Measurements from ENCODE around the gene SH3GLB1.
A peak's percentile ranks its signal among the peaks of the same experiment; 100 is the strongest.

Gene SH3GLB1

DNA sequence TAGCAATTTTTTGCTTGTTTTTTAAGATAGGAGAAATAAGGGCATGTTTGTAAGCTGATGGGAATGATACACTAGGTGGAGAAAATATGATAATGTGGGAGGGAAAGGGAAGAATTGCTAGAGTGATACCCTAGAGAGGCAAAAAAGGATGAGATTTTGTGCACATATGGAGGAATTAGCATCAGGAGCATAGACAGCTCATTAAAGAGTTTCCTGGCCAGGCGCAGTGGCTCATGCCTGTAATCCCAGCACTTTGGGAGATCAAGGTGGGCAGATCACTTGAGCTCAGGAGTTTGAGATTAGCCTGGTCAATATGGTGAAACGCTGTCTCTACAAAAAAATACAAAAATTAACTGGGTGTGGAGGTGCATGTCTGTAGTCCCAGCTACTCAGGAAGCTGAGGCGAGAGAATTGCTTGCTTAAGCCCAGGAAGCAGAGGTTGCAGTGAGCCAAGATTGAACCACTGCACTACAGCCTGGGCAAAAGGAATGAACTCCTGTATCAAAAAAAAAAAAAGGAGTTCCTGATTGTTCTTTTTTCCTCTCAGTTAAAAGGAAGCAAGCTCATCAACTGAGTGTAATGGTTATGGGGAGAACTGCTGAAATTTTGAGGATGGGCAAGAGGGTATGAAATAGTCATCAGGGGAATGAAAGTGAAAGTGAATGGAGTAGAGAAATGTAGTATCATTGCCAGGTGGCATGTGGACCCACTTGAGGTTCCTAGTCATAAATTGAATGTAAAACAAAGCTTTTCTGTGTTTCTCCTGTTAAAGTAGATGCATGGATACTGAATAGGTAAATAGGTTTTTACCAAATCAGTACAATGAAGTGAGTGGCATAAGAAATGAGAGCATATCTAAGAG lies 35.5 kb downstream of the SH3GLB1 start:
- FAIRE-seq (peak; percentile 61), DNase-seq (ENCODE audit: insufficient read length, low spot score) (no peak)
- TF ChIP-seq, protein P1, sequence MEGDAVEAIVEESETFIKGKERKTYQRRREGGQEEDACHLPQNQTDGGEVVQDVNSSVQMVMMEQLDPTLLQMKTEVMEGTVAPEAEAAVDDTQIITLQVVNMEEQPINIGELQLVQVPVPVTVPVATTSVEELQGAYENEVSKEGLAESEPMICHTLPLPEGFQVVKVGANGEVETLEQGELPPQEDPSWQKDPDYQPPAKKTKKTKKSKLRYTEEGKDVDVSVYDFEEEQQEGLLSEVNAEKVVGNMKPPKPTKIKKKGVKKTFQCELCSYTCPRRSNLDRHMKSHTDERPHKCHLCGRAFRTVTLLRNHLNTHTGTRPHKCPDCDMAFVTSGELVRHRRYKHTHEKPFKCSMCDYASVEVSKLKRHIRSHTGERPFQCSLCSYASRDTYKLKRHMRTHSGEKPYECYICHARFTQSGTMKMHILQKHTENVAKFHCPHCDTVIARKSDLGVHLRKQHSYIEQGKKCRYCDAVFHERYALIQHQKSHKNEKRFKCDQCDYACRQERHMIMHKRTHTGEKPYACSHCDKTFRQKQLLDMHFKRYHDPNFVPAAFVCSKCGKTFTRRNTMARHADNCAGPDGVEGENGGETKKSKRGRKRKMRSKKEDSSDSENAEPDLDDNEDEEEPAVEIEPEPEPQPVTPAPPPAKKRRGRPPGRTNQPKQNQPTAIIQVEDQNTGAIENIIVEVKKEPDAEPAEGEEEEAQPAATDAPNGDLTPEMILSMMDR (IDR thresholded peaks at IDR 0.05; ENCODE audit: insufficient read depth, missing control alignments) = no peak

DNA sequence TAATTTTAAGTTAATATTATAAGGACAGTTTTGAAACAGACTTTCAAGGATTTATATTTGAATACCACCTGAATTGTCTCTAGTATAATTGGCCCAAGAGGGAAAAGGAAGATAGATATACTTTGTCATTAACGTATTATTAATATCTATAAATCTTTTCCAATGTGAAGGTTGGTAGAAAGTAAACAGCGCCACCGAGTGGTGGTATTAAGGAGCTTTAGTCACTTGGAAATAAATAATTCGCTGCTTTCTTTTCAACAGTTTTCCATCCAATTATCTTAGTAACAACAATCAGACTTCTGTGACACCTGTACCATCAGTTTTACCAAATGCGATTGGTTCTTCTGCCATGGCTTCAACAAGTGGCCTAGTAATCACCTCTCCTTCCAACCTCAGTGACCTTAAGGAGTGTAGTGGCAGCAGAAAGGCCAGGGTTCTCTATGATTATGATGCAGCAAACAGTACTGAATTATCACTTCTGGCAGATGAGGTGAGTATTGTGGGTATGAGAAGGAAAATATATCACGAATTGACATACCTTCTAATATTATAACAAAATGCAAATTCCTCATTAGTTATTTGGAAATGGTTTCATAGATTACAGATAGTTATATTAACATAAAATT lies 37.7 kb downstream of the SH3GLB1 start:
- no peak for DNase-seq (ENCODE audit: insufficient read length, low spot score)
- FAIRE-seq = peak; percentile 16
- TF ChIP-seq, protein P1 (IDR thresholded peaks at IDR 0.05; ENCODE audit: insufficient read depth, missing control alignments) = peak; percentile 85

DNA sequence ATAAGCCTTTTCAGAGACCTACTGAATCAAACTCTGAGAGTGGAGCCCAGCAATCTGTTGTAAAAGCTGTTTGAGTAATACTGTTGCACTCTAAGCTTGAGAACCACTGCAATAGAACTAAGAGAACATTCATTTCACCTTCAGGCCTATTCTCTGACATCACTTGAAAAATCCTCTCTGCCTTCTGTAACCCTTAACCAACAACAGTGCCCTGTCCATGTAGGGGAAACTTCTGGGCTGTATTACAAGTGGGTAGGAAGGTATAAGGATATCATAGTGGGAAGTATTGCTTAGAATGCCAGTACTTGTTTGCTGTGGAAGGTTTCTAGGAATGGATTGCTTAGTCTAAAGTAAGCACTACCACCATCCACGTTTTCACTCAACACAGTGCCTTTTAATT lies 42.9 kb downstream of the SH3GLB1 start:
- TF ChIP-seq, protein P1 (IDR thresholded peaks at IDR 0.05; ENCODE audit: insufficient read depth, missing control alignments) = no peak
- no peak for DNase-seq (ENCODE audit: insufficient read length, low spot score)
- FAIRE-seq = peak; percentile 21

GRCh38 chr1:86748622-86749373 lies 44.4 kb downstream of the SH3GLB1 start:
- peak; percentile 27 for DNase-seq (ENCODE audit: insufficient read length, low spot score)
- peak; percentile 95 for FAIRE-seq
- TF ChIP-seq, protein P1 (IDR thresholded peaks at IDR 0.05; ENCODE audit: insufficient read depth, missing control alignments) = no peak

- DNase-seq (ENCODE audit: insufficient read length, low spot score) = no peak
- no peak for FAIRE-seq
- TF ChIP-seq, protein P1 (IDR thresholded peaks at IDR 0.05; ENCODE audit: insufficient read depth, missing control alignments) = no peak
Observed at GRCh38 chr1:86750076-86750475, 45.7 kb downstream of the SH3GLB1 start.

GRCh38 chr1:86750530-86750929 lies 46.2 kb downstream of the SH3GLB1 start:
- no peak for DNase-seq (ENCODE audit: insufficient read length, low spot score)
- TF ChIP-seq, protein P1 (IDR thresholded peaks at IDR 0.05; ENCODE audit: insufficient read depth, missing control alignments) = no peak
- FAIRE-seq = no peak
